SK-MEL-5 (cell line): Measurements from ENCODE around the gene C10orf90. TPM values are rescaled to one million over a fixed set of nuclear protein-coding genes. Genes with fewer than 3 reads are reported as not detected.

Experiments used
- DNase-seq: peaks from one replicate; pipeline ENCODE4 v3.0.0-alpha.2; 2016; ENCODE audit warnings: low read depth, low spot score
- in situ Hi-C: cut with HindIII; loops from 2 replicates; pipeline ENCODE4 v1.10.0; 2016; ENCODE audit warnings: low sequenced_read_pairs, high pct_unique_total_duplicates, low pct_unique_long_range_greater_than_20kb
- total RNA-seq: library from RNA; depleted of rRNA; stranded (reverse); fragments of >200 nt; shearing (Covaris generic); gene quantifications from 2 replicates; pipeline ENCODE4 v1.2.3, GENCODE V29; 2014

Gene C10orf90
- total RNA-seq, 1 experiment from 2014 or later = 78.1 TPM

DNA sequence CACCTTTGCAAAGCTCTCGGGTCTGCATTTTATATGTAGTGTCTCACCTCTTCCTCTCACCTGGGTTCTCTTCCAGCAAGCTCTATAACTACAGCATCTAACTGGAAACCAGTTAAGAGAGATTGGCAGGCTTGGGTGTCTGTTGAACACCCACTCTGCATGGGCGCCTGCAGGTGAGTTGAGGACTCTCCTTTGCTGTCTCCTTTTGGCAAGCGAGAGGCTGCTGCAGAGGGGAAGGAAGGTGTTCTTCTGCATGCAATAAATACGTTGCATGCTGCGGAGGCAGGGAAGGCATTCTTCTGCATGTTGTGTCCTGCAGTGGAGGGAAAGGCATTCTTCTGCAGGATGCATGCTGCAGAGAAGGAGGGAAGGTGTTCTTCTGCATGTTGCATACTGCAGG lies 200.8 kb downstream of the C10orf90 start:
- in situ Hi-C loops = no loop called here
- no peak for DNase-seq

DNA sequence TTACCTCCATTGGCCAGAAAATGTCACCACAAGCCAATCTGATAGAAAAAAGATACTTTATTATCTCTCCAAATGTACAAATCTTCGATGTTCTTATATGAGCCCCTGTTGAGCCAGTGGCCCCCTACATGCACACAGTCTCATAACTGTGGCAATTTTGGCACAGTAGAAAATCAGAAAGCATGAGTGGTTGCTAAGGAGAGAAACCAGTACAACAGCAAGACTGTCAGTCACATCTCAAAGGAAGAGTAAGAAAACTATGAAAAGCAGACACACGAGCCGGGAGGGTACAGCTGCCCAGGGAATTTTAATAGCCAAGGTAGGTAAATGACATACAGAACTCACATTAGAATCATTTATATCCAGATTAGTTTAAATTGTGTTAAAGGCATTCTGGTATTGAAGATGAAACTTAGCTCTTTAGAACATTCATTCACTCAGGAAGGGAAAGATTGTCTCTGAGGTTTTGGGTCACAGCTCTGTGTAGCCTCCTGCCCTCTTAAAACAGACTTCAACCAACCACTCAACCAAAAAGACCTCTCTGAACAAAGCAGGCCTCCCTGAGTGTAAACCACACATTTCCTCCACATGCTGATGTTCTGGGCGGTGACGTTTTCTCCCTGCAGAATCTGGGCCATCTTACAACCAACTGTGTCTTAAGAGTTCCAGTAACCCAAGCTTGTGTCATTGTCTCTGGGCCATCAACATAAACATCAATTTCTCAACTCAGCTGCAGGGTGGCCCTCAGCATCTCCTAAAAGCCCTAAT lies 201.4 kb downstream of the C10orf90 start:
- in situ Hi-C loops = no loop called here

DNA sequence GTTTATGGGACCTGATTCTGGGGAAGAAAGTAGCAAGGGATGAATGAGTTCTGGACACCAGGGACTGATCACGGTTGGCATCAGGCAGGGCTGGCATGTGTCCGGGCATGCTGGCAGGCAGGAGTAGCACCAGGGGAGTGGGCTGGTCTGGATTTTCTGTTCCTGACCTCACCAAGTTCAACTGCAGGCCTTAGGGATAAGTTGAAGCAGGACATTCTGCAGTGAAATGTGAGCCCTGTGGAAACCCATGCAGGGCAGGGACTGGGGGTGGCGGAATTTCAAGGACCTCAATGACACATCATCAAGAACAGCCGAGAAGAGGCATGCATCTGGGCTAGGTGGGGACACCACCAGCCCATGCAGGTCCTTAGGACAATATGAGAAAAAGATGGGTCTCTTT lies 202.0 kb downstream of the C10orf90 start:
- in situ Hi-C loops = no loop called here
- DNase-seq = no peak

More for the DNA sequence above, 201.4 kb downstream of the C10orf90 start:
- DNase-seq = no peak

DNA sequence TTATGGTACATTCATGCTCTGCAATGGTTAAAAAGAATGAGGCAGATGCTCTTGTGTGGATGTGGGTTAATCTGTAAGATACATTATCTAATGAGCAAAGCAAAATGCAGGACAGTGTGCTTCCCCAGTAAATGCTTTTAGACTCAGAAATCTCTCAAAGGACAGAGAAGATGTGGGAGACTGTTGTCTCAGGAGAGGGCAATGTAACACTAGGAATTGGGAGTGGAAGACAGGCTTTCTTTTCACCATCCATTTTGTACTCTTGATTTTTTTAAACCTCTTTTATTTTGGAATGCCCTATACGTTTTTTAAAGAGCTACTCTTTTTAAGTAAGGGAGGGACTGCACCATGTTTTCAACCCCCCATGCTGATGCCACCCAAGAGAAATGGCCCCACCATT lies 204.7 kb downstream of the C10orf90 start:
- no peak for DNase-seq
- in situ Hi-C loops = no loop called here

GRCh38 chr10:126463286-126463685 lies 207.2 kb downstream of the C10orf90 start:
- in situ Hi-C loops = no loop called here
- no peak for DNase-seq

DNA sequence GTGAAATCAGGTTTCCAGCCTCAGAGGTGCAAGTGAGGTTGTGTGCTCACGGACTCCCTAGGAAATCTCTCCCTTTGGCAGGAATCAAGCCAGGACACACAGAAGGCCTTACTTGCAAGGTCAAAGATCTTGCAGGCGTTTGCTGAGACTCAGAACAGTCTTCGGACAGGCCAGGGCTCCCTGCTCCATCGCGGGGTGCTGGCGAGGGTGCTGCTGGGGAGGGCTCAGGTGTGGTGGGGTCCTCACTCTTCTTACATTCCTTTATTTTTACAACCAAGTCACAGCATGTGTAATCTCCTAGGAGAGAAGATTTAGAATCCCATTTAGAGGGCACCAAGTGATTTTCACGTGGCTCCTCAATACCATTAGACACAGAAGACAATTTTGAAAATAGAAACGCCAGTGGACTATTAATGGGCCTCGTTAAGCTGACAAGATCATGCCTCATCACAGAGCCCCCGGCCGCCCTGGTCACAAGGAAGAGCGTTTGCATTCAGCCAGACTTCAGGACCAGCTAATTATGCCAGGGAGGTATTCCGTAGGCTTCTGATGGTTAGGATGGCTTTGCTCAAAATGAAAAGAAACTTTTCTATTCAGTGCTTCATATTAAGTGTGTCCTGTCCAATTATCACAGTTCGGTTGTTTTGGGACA lies 209.1 kb downstream of the C10orf90 start:
- no peak for DNase-seq
- in situ Hi-C loops = no loop called here

- peak; percentile 51 for DNase-seq
- in situ Hi-C loops = no loop called here
These were observed 210.5 kb downstream of the C10orf90 start for GRCh38 chr10:126459878-126460481.

GRCh38 chr10:126459032-126459831 lies 211.3 kb downstream of the C10orf90 start:
- no peak for DNase-seq
- in situ Hi-C loops = no loop called here

DNA sequence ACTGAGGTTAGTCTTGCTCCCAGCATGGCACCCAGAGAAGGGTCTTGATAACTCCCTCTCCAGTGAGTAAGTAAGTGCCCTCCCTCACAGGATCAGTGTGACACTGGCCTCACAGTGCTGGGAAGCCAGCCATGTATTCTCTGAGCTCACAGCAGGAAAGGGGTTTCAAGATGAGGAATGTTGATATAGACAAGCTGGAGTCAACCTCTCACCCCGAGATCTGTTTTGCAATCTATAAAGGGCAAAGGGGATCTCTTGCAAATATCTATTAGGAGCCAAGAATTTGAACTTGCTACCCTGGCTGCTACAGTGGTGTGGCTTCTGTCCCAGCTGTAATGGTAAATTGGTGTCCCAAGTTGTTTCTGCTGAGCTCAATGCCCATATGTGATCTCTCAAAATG lies 212.0 kb downstream of the C10orf90 start:
- no peak for DNase-seq
- in situ Hi-C loops = no loop called here

DNA sequence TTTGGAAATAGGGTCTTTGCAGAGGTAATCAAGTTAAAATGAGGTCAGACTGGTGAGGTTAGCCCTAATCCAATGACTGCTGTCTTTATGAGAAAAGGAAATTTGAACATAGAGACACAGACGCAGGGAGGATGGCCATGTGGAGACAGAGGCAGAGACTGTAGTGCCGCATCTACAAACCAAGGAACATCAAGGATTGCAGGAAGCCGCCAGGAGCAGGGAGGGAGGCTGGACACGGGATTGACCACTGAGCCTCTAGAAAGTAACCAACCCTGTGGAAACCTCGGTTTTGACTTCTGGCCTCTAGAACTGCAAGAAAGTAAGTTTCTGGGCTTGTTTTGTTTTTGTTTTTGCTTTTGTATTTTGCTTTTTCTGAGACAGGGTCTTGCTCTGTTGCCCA lies 213.9 kb downstream of the C10orf90 start:
- in situ Hi-C loops = no loop called here
- DNase-seq = no peak

- in situ Hi-C loops = no loop called here
- DNase-seq = no peak
These were observed 214.6 kb downstream of the C10orf90 start for GRCh38 chr10:126455766-126456405.

DNA sequence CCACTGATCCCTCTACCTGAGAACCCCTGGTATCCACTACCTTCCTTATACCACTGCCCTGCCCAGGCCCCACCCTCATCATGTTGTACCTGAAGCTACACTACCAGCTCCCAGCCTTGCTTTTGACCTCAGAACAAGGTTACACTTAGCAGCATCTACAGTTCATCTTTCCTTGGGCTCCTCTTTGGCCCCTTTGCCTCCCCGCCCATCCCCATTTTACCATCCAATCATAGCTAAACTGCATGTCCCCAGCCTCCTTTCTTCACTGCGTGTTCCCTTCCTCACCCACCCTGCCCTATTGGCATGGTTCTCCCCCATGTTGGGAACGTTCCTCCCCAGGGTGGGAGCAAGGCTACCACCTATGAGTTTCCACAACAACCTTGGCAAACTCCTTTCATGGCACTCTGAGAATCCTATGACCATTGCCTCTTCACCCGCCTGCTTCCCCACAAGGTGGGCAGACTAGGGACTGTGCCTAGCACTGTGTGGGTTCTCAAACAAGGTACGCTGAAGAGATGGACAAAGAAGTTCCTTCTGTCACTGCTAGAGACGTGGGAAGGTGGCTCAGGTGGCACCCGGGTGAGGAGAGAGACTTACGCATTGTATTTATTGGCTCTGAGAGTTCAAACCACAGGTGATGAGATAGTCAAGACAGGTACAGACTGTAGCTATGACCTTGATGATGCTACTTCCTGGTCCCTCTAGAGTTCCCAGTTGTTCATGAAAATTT lies 215.3 kb downstream of the C10orf90 start:
- in situ Hi-C loops = no loop called here
- DNase-seq = no peak

- in situ Hi-C loops = no loop called here
These were observed 216.3 kb downstream of the C10orf90 start for GRCh38 chr10:126454045-126454751.

GRCh38 chr10:126452245-126452644 lies 218.2 kb downstream of the C10orf90 start:
- in situ Hi-C loops = no loop called here

More at GRCh38 chr10:126454045-126454751, 216.3 kb downstream of the C10orf90 start:
- DNase-seq = no peak

GRCh38 chr10:126448091-126448490 lies 222.4 kb downstream of the C10orf90 start:
- in situ Hi-C loops = no loop called here
- DNase-seq = no peak

More at GRCh38 chr10:126452245-126452644, 218.2 kb downstream of the C10orf90 start:
- no peak for DNase-seq

DNA sequence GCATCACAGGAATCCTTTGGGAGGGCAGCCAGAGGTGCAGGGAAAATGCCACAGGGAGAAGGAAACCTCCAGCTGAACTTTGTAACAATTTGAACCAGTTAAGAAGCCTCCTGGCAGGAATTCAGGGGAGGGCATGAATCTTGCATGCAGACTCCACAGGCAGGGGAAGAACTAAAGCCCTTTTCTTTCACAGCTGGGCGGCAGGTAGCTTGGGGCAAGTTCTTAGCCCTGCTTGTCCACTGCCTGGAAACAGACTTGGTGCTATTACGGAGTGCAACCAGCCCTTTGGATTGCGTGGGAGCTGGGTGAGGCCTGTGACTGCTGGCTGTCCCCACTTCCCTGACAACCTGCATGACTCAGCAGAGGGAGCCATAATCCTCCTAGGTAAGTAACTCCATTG lies 230.6 kb downstream of the C10orf90 start:
- DNase-seq = peak; percentile 78
- in situ Hi-C loops = no loop called here
